Measurements from ENCODE around the gene TXNDC8. TPM values are rescaled to one million over a fixed set of nuclear protein-coding genes. Genes with fewer than 3 reads are reported as not detected.

The TXNDC8 gene
- total RNA-seq, 1 experiment from 2014 or later = not detected

DNA sequence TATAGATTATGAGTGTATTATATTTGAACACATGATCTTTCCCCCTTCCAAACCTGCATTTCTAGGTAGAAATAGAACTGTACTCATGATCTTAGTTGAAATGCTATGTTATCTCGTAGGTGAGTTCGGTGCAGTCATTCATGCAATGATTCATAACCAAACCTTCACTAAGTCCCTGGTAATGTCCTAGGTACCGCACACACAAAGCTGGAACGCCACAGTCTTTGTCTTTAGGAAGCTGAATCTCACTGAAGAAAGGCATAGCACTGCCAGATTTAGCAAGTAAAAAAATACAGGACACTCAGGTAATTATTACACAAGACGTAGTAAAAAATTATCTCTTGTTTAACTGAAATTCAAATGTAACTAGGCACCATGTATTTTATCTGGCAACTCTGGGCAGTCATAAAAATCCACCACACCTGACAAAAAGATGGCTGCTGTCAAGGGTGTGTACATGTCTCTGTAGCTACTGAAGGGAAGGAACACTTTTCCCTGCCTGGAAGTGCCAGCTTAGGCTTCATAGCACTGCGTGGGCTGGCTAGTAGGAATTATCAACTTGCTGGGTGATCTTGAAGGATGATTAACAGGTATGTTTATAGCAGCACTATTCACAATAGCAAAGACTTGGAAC is 53.3 kb downstream of the TXNDC8 start:
- TF ChIP-seq CTCF (IDR thresholded peaks at IDR 0.05; ENCODE audit: insufficient read depth in 1 of 2, low read depth in 1 of 2, low read length in 1 of 2, severe bottlenecking in 1 of 2, unreplicated experiment in 1 of 2) = no peak
- DNase-seq = no peak
- intact Hi-C loops (cut with micrococcal nuclease; ENCODE audit: unreplicated experiment) = no loop called here
- Mint-ChIP-seq H3K27ac (ENCODE audit: unreplicated experiment) (no peak overlapping the region), H3K36me3 (ENCODE audit: insufficient read depth, unreplicated experiment) (no peaks in the 10 kb centered on the region), H3K9me3 (ENCODE audit: unreplicated experiment) (no peaks in the 10 kb centered on the region), H3K4me1 (ENCODE audit: low read depth, unreplicated experiment) (peaks cover 19% of the 10 kb centered on the region), H3K4me3 (ENCODE audit: unreplicated experiment) (no peak overlapping the region), H3K27me3 (ENCODE audit: insufficient read depth, unreplicated experiment) (no peaks in the 10 kb centered on the region)
- Histone ChIP-seq H3K4me1 (peaks cover 40% of the 10 kb centered on the region), H3K4me3 (ENCODE audit: low read depth, low read length) (no peak overlapping the region), H3K36me3 (ENCODE audit: control insufficient read depth, insufficient read depth, low read length) (no peaks in the 10 kb centered on the region), H3K9me3 (no peaks in the 10 kb centered on the region), H3K27me3 (replicated peaks; ENCODE audit: control insufficient read depth, insufficient read depth, low read length) (no peaks in the 10 kb centered on the region)
- no TSS peak for BruUV-seq (replicated peaks)
- POLR2A ChIA-PET = no interaction called here
- CTCF ChIA-PET = no interaction called here

DNA sequence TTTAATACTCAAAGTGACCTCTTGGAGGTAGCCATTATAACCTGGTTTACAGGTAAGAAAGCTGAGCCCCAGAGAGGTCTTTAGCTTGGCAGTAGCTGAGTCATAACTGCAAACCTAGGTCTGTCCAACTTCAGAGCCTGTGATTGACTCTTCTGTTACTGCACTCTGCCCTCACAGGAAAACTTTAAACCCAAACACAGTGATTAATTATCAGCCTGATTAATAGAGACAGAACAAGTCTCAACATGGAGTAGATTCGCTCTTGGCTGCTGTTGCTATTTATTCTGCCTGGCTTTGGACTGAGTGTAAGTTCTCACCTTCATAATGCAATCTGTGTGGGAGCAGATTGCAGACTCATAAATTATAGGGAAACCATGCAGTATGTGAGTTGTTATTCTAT is 53.9 kb downstream of the TXNDC8 start:
- H3K27me3 ChIP-seq (replicated peaks; ENCODE audit: control insufficient read depth, insufficient read depth, low read length) = no peaks in the 10 kb centered on the region
- Mint-ChIP-seq H3K36me3 (ENCODE audit: insufficient read depth, unreplicated experiment) (no peaks in the 10 kb centered on the region), H3K4me3 (ENCODE audit: unreplicated experiment) (no peak overlapping the region), H3K9me3 (ENCODE audit: unreplicated experiment) (no peaks in the 10 kb centered on the region), H3K4me1 (ENCODE audit: low read depth, unreplicated experiment) (peaks cover 19% of the 10 kb centered on the region), H3K27ac (ENCODE audit: unreplicated experiment) (no peak overlapping the region), H3K27me3 (ENCODE audit: insufficient read depth, unreplicated experiment) (no peaks in the 10 kb centered on the region)
- POLR2A ChIA-PET = no interaction called here
- CTCF ChIA-PET = no interaction called here
- H3K4me1 ChIP-seq = peaks cover 40% of the 10 kb centered on the region
- no peak overlapping the region for H3K4me3 ChIP-seq (ENCODE audit: low read depth, low read length)
- TF ChIP-seq CTCF (IDR thresholded peaks at IDR 0.05; ENCODE audit: insufficient read depth in 1 of 2, low read depth in 1 of 2, low read length in 1 of 2, severe bottlenecking in 1 of 2, unreplicated experiment in 1 of 2) = no peak
- peak in 1 of 2 experiments; percentile 54 for DNase-seq
- no peaks in the 10 kb centered on the region for H3K36me3 ChIP-seq (ENCODE audit: control insufficient read depth, insufficient read depth, low read length)
- intact Hi-C loops (cut with micrococcal nuclease; ENCODE audit: unreplicated experiment) = loop anchor here (2.0 kb wide), 2 partner anchors 27 to 63 kb away; partner anchors contain the start of gene TXN
- H3K9me3 ChIP-seq = no peaks in the 10 kb centered on the region
- no TSS peak for BruUV-seq (replicated peaks)

DNA sequence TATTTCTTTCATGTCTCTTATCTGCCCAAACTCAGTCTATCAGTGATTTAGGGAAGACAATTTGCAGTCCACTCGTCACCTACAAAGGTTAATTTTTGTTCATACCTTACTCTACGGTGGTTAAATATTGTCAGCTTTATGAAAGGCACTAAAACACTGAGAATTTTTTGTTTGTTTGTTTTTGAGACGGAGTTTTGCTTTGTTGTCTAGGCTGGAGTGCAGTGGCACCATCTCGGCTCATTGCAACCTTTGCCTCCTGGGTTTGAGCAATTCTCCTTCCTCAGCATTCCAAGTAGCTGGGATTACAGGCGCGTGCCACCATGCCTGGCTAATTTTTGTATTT is 55.0 kb downstream of the TXNDC8 start:
- H3K4me1 Mint-ChIP-seq (ENCODE audit: low read depth, unreplicated experiment) = peaks cover 19% of the 10 kb centered on the region
- H3K36me3 ChIP-seq (ENCODE audit: control insufficient read depth, insufficient read depth, low read length) = no peaks in the 10 kb centered on the region
- no peak overlapping the region for H3K4me3 Mint-ChIP-seq (ENCODE audit: unreplicated experiment)
- H3K27me3 Mint-ChIP-seq (ENCODE audit: insufficient read depth, unreplicated experiment) = no peaks in the 10 kb centered on the region
- H3K9me3 ChIP-seq = no peaks in the 10 kb centered on the region
- H3K9me3 Mint-ChIP-seq (ENCODE audit: unreplicated experiment) = no peaks in the 10 kb centered on the region
- POLR2A ChIA-PET = interaction anchor here (2.0 kb wide), 1 partner anchor 26 kb away, joined by 12 read pairs; the partner anchor contains the start of gene TXN
- no peak overlapping the region for H3K4me3 ChIP-seq (ENCODE audit: low read depth, low read length)
- H3K27me3 ChIP-seq (replicated peaks; ENCODE audit: control insufficient read depth, insufficient read depth, low read length) = no peaks in the 10 kb centered on the region
- no peak for TF ChIP-seq CTCF (IDR thresholded peaks at IDR 0.05; ENCODE audit: insufficient read depth in 1 of 2, low read depth in 1 of 2, low read length in 1 of 2, severe bottlenecking in 1 of 2, unreplicated experiment in 1 of 2)
- DNase-seq = peak in 1 of 2 experiments; percentile 58
- intact Hi-C loops (cut with micrococcal nuclease; ENCODE audit: unreplicated experiment) = loop anchor here (1.0 to 2.0 kb wide), 4 partner anchors 12 to 62 kb away; partner anchors contain the start of gene TXN
- no peaks in the 10 kb centered on the region for H3K36me3 Mint-ChIP-seq (ENCODE audit: insufficient read depth, unreplicated experiment)
- no peak overlapping the region for H3K27ac Mint-ChIP-seq (ENCODE audit: unreplicated experiment)
- no TSS peak for BruUV-seq (replicated peaks)
- CTCF ChIA-PET = interaction anchor here (1.0 to 1.4 kb wide), 2 partner anchors 15 to 145 kb away, joined by 3 to 6 read pairs; no protein-coding TSS in a partner anchor
- peaks cover 40% of the 10 kb centered on the region for H3K4me1 ChIP-seq

Data from Caco-2 (cell line).